Fibroblast of lung (primary cell): ENCODE results near the gene ZNHIT2. TPM values are rescaled to one million over a fixed set of nuclear protein-coding genes. Genes with fewer than 3 reads are reported as not detected.
A peak's percentile ranks its signal among the peaks of the same experiment; 100 is the strongest.
"Not testable (repeated sequence)": the region's sequence is repeated elsewhere in the genome, so short reads cannot be mapped to it uniquely, and the experiment has no call there.

Experiments
- DNase-seq, 2 donors: peaks; one replicate each; pipeline versions ENCODE4 v3.0.0 to v3.0.0-alpha.2; 2010; ENCODE audit warnings: low read depth in 2 of 2
- H2AFZ ChIP-seq: 2 replicates; pipeline ENCODE4 v1.5.1; 2012; ENCODE audit warnings: low read length, control low read depth, inconsistent platforms
- H3K27ac ChIP-seq: 2 replicates; pipeline ENCODE4 v1.5.1; 2011; ENCODE audit warnings: low read length, control low read depth; ENCODE audit not compliant: insufficient read depth
- H3K27me3 ChIP-seq: 2 replicates; pipeline ENCODE4 v1.5.1; 2011; ENCODE audit warnings: mild to moderate bottlenecking, low read length; ENCODE audit not compliant: control insufficient read depth, insufficient read depth
- H3K36me3 ChIP-seq: 2 replicates; pipeline ENCODE4 v1.5.1; 2011; ENCODE audit warnings: low read length; ENCODE audit not compliant: control insufficient read depth, insufficient read depth
- H3K4me1 ChIP-seq: 2 replicates; pipeline ENCODE4 v1.5.1; 2011; ENCODE audit warnings: low read length; ENCODE audit not compliant: control insufficient read depth, insufficient read depth; ENCODE audit errors: extremely low read depth
- H3K4me2 ChIP-seq: 2 replicates; pipeline ENCODE4 v1.5.1; 2011; ENCODE audit warnings: low read length, control low read depth; ENCODE audit not compliant: insufficient read depth; ENCODE audit errors: extremely low read depth
- H3K4me3 ChIP-seq, 4 experiments: fragments of 200-600 bp in 1 of 4; sonication (generic) in 1 of 4; replicated peaks in 1 of 4; 2 replicates each; pipeline ENCODE4 v1.5.1; 2011 to 2016; ENCODE audit warnings: low read length in 4 of 4, low read depth in 3 of 4, mild to moderate bottlenecking in 3 of 4, control low read depth in 2 of 4, inconsistent platforms in 1 of 4, mixed read lengths in 1 of 4; ENCODE audit not compliant: insufficient read depth in 1 of 4; ENCODE audit errors: control extremely low read depth in 1 of 4
- H3K79me2 ChIP-seq: 2 replicates; pipeline ENCODE4 v1.5.1; 2012; ENCODE audit warnings: mild to moderate bottlenecking, low read length, inconsistent platforms; ENCODE audit not compliant: control insufficient read depth, insufficient read depth
- H3K9ac ChIP-seq: 2 replicates; pipeline ENCODE4 v1.5.1; 2011; ENCODE audit warnings: mild to moderate bottlenecking, low read length, control low read depth; ENCODE audit not compliant: insufficient read depth
- H3K9me3 ChIP-seq: 2 replicates; pipeline ENCODE4 v1.5.1; 2012; ENCODE audit warnings: low read depth, low read length; ENCODE audit not compliant: control insufficient read depth, insufficient read depth
- H4K20me1 ChIP-seq: 2 replicates; pipeline ENCODE4 v1.5.1; 2011; ENCODE audit warnings: low read length; ENCODE audit not compliant: control insufficient read depth, insufficient read depth; ENCODE audit errors: extremely low read depth
- CTCF ChIP-seq, 2 donors: IDR thresholded peaks in 1 of 2; conservative IDR thresholded peaks in 1 of 2; 1 replicate in 1 of 2; 2 replicates in 1 of 2; pipeline ENCODE4 v1.5.1; 2011 to 2012; ENCODE audit warnings: low read length in 2 of 2, control low read depth in 1 of 2, inconsistent platforms in 1 of 2, low read depth in 1 of 2, mild to moderate bottlenecking in 1 of 2
- EZH2 ChIP-seq: IDR thresholded peaks from 2 replicates; pipeline ENCODE4 v1.5.1; 2012; ENCODE audit warnings: low read length, control low read depth, mild to moderate bottlenecking; ENCODE audit errors: missing control alignments
- polyA plus RNA-seq, 2 donors: library from polyadenylated mRNA; depleted of rRNA in 1 of 2; stranded (reverse) in 1 of 2; unstranded in 1 of 2; fragments of >200 nt; gene quantifications; 2 replicates each; pipeline ENCODE4 v1.2.1, GENCODE V29; 2011 to 2012; ENCODE audit warnings: missing spikeins in 1 of 2
- total RNA-seq: library from RNA; depleted of rRNA; stranded (reverse); fragments of >200 nt; gene quantifications from 2 replicates; pipeline ENCODE4 v1.2.1, GENCODE V29; 2014

Gene ZNHIT2
- total and polyA plus RNA-seq, 2 donors (not counting 1 experiment from before 2014, with no cell fraction given) = 1.4 to 13.2 TPM

DNA sequence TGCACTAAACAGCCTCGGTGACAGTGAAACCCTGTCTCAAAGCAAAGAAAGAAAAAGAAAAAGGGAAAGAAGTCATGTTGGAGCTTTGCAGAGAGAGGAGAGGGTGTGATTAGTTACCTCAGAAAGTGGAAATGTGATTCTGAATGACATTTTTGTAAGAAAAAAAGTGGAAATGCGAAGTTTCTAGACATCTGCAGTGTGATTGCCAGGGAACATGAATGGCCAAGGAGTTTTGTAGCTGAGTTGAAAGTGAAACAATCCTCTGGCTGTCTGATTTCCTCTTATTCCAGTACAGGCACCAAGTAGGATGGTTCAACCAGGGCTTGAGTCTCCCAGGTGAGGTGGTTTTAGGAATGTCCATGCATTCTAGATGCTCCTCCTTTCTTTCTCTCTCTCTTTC lies 34.6 kb upstream of the ZNHIT2 start:
- Histone ChIP-seq H2AFZ (no peak overlapping the region), H3K79me2 (no peaks in the 10 kb centered on the region), H3K9me3 (no peaks in the 10 kb centered on the region), H3K4me3 (no peak overlapping the region), H3K4me1 (peaks cover 2% of the 10 kb centered on the region), H3K4me2 (no peak overlapping the region), H4K20me1 (no peaks in the 10 kb centered on the region), H3K27me3 (no peaks in the 10 kb centered on the region), H3K9ac (no peak overlapping the region), H3K36me3 (no peaks in the 10 kb centered on the region), H3K27ac (no peak overlapping the region)
- TF ChIP-seq EZH2 = no peak
- no peak for TF ChIP-seq CTCF (conservative IDR thresholded peaks at IDR 0.05 in 1 of 2, IDR thresholded peaks at IDR 0.05 in 1 of 2; ENCODE audit: low read depth in 1 of 2, low read length in 2 of 2)
- DNase-seq = no peak

DNA sequence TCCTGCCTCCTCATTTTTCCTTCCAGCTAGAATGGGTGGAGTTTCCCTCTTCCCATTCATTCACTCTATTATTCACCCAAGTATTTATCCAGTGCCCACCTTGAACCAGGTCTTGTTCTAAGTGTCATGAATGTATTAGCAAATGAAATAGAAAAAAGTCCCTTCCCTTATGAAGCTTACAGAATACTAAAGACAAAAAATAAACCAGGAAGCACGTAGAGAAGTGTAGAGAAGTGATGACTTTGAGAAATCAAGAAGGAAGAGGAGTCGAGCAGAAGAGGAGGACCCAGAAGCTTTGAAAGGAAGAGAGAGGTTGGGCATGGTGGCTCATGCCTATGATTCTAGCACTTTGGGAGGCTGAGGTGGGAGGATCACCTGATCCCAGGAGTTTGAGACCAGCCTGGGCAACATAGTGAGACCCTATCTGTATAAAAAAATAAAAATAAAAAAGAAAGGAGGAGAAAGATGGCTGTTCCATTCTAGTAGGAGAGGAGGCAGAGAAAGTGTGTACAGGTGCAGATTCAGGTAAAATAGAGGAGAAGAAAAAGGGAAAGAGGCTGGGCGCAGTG lies 33.9 kb upstream of the ZNHIT2 start:
- no peak overlapping the region for H3K9ac ChIP-seq
- H3K27me3 ChIP-seq = no peaks in the 10 kb centered on the region
- H3K79me2 ChIP-seq = no peaks in the 10 kb centered on the region
- no peaks in the 10 kb centered on the region for H3K36me3 ChIP-seq
- H3K27ac ChIP-seq = no peak overlapping the region
- no peaks in the 10 kb centered on the region for H3K9me3 ChIP-seq
- no peak overlapping the region for H2AFZ ChIP-seq
- no peak overlapping the region for H3K4me3 ChIP-seq
- DNase-seq = no peak
- no peak for TF ChIP-seq EZH2
- TF ChIP-seq CTCF (conservative IDR thresholded peaks at IDR 0.05 in 1 of 2, IDR thresholded peaks at IDR 0.05 in 1 of 2; ENCODE audit: low read depth in 1 of 2, low read length in 2 of 2) = no peak
- no peaks in the 10 kb centered on the region for H4K20me1 ChIP-seq
- no peak overlapping the region for H3K4me2 ChIP-seq
- H3K4me1 ChIP-seq = peaks cover 2% of the 10 kb centered on the region

- no peaks in the 10 kb centered on the region for H4K20me1 ChIP-seq
- TF ChIP-seq CTCF (conservative IDR thresholded peaks at IDR 0.05 in 1 of 2, IDR thresholded peaks at IDR 0.05 in 1 of 2; ENCODE audit: low read depth in 1 of 2, low read length in 2 of 2) = no peak
- no peak for TF ChIP-seq EZH2
- H3K4me3 ChIP-seq = no peak overlapping the region
- H3K9ac ChIP-seq = no peak overlapping the region
- no peaks in the 10 kb centered on the region for H3K79me2 ChIP-seq
- peaks cover 2% of the 10 kb centered on the region for H3K4me1 ChIP-seq
- H2AFZ ChIP-seq = no peak overlapping the region
- peaks cover under 1% of the 10 kb centered on the region for H3K27me3 ChIP-seq
- peak overlapping the region; percentile 21 for H3K4me2 ChIP-seq
- H3K27ac ChIP-seq = no peak overlapping the region
- no peaks in the 10 kb centered on the region for H3K36me3 ChIP-seq
- DNase-seq = peak; percentile 64 to 87
- H3K9me3 ChIP-seq = no peaks in the 10 kb centered on the region
Observed at GRCh38 chr11:65150509-65151299, 33.2 kb upstream of the ZNHIT2 start.

GRCh38 chr11:65150131-65150508 lies 32.6 kb upstream of the ZNHIT2 start:
- H3K4me1 ChIP-seq, H3K27me3 ChIP-seq, H3K9me3 ChIP-seq, H3K9ac ChIP-seq, H2AFZ ChIP-seq, H3K4me2 ChIP-seq, DNase-seq, H3K36me3 ChIP-seq, H3K27ac ChIP-seq, H3K4me3 ChIP-seq, H4K20me1 ChIP-seq, H3K79me2 ChIP-seq: not testable (repeated sequence)
